A549 (cell line): Measurements from ENCODE around the gene SPECC1L.

Source experiments
- BHLHE40 ChIP-seq: IDR thresholded peaks from 2 replicates; pipeline ENCODE4 v1.6.1; 2012; ENCODE audit warnings: low read depth, low read length, inconsistent platforms
- CBX8 ChIP-seq: fragments of 200-600 bp; sonication (generic); IDR thresholded peaks from 2 replicates; pipeline ENCODE4 v1.6.1; 2016
- CEBPB ChIP-seq, 2 experiments: fragments of >200 bp in 1 of 2; sonication (Bioruptor Twin) in 1 of 2; formaldehyde crosslinking in 1 of 2; IDR thresholded peaks; 2 replicates each; pipeline ENCODE4 v1.6.1; 2012 to 2016
- CTCF ChIP-seq: fragments of >200 bp; sonication (Bioruptor Twin); formaldehyde crosslinking; IDR thresholded peaks from 3 replicates; pipeline ENCODE4 v1.5.1; 2016
- EP300 ChIP-seq, 2 experiments: fragments of >200 bp; sonication (Bioruptor Twin); formaldehyde crosslinking; IDR thresholded peaks; 2 replicates in 1 of 2; 3 replicates in 1 of 2; pipeline ENCODE4 v1.6.1; 2016 to 2017
- ESRRA ChIP-seq: fragments of 150-350 bp; IDR thresholded peaks from 2 replicates; pipeline ENCODE4 v1.6.1; 2014; ENCODE audit warnings: mild to moderate bottlenecking, low read length, borderline replicate concordance
- GATA3 ChIP-seq: IDR thresholded peaks from 2 replicates; pipeline ENCODE4 v1.6.1; 2012; ENCODE audit warnings: borderline replicate concordance
- PBX3 ChIP-seq: IDR thresholded peaks from 2 replicates; pipeline ENCODE4 v1.6.1; 2012
- POLR2A ChIP-seq: IDR thresholded peaks from 2 replicates; pipeline ENCODE4 v1.6.1; 2012; ENCODE audit warnings: mild to moderate bottlenecking, low read length
- SMC3 ChIP-seq: fragments of >200 bp; sonication (Bioruptor Twin); formaldehyde crosslinking; IDR thresholded peaks from 3 replicates; pipeline ENCODE4 v1.6.1; 2018; ENCODE audit warnings: inconsistent platforms
- TP53 ChIP-seq: fragments of 250-450 bp; sonication (Bioruptor Pico); IDR thresholded peaks from 2 replicates; pipeline ENCODE4 v1.5.0; 2021; ENCODE audit warnings: mild to moderate bottlenecking, moderate library complexity
- ZC3H11A ChIP-seq: fragments of 450-650 bp; IDR thresholded peaks from 2 replicates; pipeline ENCODE4 v1.6.1; 2014; ENCODE audit warnings: antibody characterized with exemption, mild to moderate bottlenecking

- TF ChIP-seq GATA3 (no peak), CTCF (no peak), ESRRA (no peak), SMC3 (no peak), POLR2A (no peak), ZC3H11A (no peak), PBX3 (no peak), BHLHE40 (no peak), TP53 (CRISPR knock-in tag) (no peak), CEBPB (IDR thresholded peaks at IDR 0.05) (no peak), CBX8 (no peak), EP300 (IDR thresholded peaks at IDR 0.05) (no peak)
These were observed 154.5 kb downstream of the SPECC1L start for GRCh38 chr22:24424901-24425775.
